ENCODE results near the gene AGBL4.
"Not testable (repeated sequence)": the region's sequence is repeated elsewhere in the genome, so short reads cannot be mapped to it uniquely, and the experiment has no call there.

The AGBL4 gene

GRCh38 chr1:49016030-49016977, 1007.5 kb downstream of the AGBL4 start:
- no peak for DNase-seq

GRCh38 chr1:49013079-49013478, 1010.7 kb downstream of the AGBL4 start:
- DNase-seq: no peak

DNA sequence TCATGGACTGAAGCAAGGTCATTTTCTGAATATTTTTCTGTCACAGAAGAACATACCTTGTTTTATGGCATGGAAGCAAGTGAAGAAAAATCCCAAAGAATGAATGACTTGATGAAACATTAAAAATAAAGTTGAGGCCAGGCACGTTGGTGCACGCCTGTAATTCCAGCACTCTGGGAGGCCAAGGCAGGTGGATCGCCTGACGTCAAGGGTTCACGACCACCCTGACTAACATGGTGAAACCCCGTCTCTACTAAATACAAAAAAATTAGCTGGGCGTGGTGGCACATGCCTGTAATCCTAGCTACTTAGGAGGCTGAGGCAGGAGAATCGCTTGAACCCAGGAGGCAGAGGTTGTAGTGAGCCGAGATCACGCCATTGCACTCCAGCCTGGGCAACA, 1020.8 kb downstream of the AGBL4 start:
- not testable (repeated sequence) for DNase-seq

DNA sequence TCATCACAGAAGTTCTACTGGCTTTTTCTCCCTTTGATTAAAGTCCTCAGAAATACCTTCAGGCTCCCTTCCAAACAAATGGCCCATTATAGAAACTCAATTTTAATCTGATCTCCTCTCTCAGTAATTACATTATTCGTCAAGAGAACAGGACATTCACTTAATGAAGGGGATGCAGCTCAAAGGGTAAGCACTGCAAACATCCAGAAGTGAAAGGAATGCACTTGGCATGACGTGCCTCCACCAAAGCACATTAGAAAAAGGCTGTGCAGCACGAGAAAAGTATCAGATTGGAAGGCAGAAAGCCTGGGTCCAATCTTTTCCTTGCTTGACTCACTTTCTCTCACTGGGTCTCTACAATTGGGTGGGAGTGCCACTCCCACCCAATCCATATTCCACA, 1024.4 kb downstream of the AGBL4 start:
- DNase-seq: no peak

- no peak for DNase-seq
These were observed 1027.4 kb downstream of the AGBL4 start for GRCh38 chr1:48996311-48996710.

- no peak for DNase-seq
These were observed 1035.0 kb downstream of the AGBL4 start for GRCh38 chr1:48988633-48989197.

GRCh38 chr1:48979940-48980339, 1043.8 kb downstream of the AGBL4 start:
- no peak for DNase-seq

- DNase-seq: no peak
These were observed 1045.3 kb downstream of the AGBL4 start for GRCh38 chr1:48978413-48978812.

DNA sequence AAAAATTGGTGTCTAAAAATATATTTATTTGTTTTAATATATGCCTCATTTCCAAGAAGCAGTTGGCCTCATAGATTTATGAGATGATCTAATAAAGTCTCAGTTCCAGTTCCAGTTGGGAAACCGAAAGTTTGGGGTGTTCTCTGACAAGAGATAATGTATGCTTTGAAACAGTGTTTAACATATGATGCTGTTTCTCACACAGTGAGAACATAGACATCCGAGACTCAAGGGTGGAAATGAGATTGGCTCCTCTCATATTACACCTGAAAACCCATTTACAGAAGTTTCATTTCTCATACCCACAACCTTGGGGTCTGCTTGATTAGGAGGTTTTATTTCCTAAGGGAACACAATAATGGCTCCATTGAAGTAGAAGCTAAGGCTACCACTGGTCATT, 1046.5 kb downstream of the AGBL4 start:
- DNase-seq: no peak

GRCh38 chr1:48969971-48970370, 1053.8 kb downstream of the AGBL4 start:
- no peak for DNase-seq

GRCh38 chr1:48967318-48967717, 1056.4 kb downstream of the AGBL4 start:
- no peak for DNase-seq

DNA sequence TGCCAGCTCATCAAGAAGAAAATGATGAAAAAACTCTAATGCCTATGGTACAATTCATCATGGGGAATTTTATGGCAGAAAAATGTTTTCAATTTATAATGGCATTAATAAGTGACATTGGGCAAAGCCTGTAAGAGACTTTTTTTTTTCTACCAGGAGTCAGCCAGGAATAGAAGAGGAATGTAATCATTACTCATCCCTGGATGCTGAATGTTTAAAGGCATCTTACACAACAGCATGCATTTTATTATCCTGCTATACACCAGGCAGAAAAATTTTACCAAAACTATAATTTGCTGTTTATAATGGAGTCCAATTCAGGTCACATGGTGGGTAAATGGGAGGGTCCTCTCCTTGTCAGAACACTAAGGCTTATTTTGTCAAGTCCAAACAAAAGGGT, 1057.2 kb downstream of the AGBL4 start:
- no peak for DNase-seq

GRCh38 chr1:48960320-48960719, 1063.4 kb downstream of the AGBL4 start:
- DNase-seq: no peak

GRCh38 chr1:48955774-48956173, 1068.0 kb downstream of the AGBL4 start:
- no peak for DNase-seq

DNA sequence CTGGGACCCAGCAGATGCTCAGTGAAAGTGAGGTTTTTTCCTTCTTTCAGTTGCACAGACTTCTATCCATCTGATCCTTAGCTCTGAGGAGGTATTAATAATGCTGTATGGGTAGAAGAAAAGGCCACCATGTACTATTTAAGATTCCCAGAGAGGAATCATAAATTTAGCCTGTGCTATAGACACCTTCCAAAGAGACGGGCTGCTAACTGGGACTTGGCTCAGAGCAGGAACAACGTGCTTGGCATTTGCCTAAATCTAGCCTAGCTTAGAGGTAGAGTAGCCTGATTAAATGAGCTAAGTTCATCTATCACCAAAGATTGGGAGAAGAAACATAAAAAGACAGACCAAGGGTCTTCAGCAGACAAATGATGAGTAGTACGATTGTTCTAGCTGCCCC, 1070.1 kb downstream of the AGBL4 start:
- DNase-seq: no peak

- no peak for DNase-seq
These were observed 1075.2 kb downstream of the AGBL4 start for GRCh38 chr1:48948562-48948961.

GRCh38 chr1:48947761-48948537, 1075.8 kb downstream of the AGBL4 start:
- DNase-seq: no peak

- no peak for DNase-seq
These were observed 1077.7 kb downstream of the AGBL4 start for GRCh38 chr1:48946070-48946469.

DNA sequence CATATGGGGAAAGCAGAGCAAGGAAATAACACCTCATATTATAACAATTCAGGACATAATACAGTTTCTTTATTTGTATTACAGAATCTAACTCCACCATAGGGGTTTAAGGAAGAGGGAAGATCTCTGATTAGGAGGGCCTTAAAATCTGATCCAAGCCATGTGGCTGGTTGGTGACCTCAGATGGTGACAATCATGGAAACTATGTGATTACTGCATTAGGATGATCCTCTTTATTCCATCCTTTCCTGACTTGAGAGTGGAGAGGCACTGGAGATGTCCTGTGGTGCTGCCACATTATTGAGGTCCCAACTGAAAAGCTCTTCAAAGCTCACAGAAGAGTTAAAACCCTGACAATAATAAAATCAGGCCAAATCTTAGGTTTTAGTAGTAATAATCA, 1078.9 kb downstream of the AGBL4 start:
- no peak for DNase-seq

DNA sequence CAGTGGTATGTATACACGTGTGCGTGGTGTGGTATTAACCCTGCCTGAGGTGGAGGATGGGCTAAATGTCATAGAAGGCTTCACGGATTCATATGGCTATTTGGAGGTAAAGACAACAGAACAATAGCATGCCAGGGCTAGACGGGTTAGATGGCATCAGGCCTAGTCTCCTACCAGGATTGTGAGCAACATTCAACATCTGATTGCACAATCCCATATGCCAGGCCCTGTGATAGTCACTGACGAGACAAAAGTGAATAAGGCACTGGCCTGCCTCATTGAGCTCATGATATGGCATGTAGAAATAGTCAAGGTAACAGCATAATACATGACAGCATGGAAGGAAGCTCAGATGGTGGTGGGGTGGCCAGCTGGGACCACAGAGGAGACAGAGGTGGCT, 1079.9 kb downstream of the AGBL4 start:
- no peak for DNase-seq

- DNase-seq: no peak
These were observed 1080.4 kb downstream of the AGBL4 start for GRCh38 chr1:48943393-48943792.

DNA sequence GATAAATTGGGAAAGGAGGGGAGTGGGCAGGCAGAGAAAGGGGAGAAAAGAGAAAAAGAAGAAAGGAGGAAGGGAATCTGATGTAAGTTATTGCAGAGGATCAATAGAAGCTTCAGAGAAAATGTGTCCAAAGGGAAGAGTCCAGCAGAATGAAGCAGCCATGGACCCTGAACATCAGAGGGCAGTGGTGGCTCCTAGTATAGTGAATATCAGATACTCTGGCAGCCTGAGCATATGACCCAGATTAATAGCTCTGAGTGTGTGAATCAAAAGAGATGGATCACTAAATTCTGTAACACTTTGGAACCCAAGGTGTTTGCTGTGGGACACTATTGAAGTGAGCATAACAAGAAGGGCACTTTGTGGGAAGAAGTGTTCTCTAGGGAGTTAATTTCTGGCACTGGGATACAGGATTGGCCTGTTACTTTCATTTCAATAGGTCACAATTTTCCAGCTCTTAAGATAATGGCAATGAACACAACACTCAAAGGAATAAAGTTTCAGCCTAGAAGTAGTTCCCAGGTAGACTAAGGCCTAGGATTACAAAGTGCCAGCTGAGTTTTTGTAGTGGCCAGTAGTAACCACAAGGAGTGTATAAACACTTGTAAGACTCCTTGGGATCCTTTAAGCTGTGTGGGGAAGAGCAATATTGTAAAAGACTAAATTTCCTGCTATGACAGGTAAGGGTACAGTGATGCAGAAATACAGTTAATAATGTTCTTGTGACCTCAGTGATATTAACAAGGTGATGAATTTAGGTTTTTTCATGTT, 1082.6 kb downstream of the AGBL4 start:
- DNase-seq: no peak

DNA sequence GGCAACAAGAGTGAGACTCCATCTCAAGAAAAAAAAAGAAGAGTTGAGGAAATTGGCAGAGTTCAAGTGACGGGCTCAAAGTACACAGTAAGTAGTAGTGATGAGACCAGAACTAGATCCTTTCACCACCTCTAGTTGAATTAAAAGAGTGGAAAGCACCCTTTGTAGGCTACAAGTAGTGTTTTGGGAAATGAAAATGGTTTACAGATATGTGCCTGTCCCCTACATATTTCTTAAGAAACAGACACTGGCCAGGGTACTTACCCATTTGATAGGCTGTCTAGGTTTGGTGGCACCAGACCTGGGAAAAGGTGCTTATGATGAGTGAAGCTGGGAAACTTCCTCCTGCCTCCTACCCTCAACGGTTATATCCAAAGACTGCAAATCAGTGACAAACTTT, 1083.4 kb downstream of the AGBL4 start:
- DNase-seq: no peak
